ENCODE measurements around the gene DCP1B. TPM values are rescaled to one million over a fixed set of nuclear protein-coding genes. Genes with fewer than 3 reads are reported as not detected.
A peak's percentile ranks its signal among the peaks of the same experiment; 100 is the strongest.

DCP1B gene
- total RNA-seq, 2 experiments from 2014 or later: 20.7 to 21.4 TPM

GRCh38 chr12:2034633-2035430 is 30.6 kb upstream of the DCP1B start:
- peaks cover 7% of the 10 kb centered on the region for H3K4me1 Mint-ChIP-seq
- POLR2A ChIA-PET: no interaction called here
- H3K4me3 Mint-ChIP-seq: peak overlapping the region; percentile 72
- H3K9me3 Mint-ChIP-seq: no peaks in the 10 kb centered on the region
- DNase-seq: peak; percentile 94
- H3K27ac Mint-ChIP-seq: no peak overlapping the region
- H3K27me3 Mint-ChIP-seq: peaks cover 58% of the 10 kb centered on the region
- ATAC-seq (ENCODE audit: low read depth): peak; percentile 97
- no peaks in the 10 kb centered on the region for H3K36me3 Mint-ChIP-seq

GRCh38 chr12:2032506-2032905 is 28.2 kb upstream of the DCP1B start:
- H3K36me3 Mint-ChIP-seq: no peaks in the 10 kb centered on the region
- POLR2A ChIA-PET: no interaction called here
- DNase-seq (no peak), ATAC-seq (ENCODE audit: low read depth) (no peak)
- peaks cover 7% of the 10 kb centered on the region for H3K4me1 Mint-ChIP-seq
- H3K4me3 Mint-ChIP-seq: no peak overlapping the region
- peaks cover 43% of the 10 kb centered on the region for H3K27me3 Mint-ChIP-seq
- H3K9me3 Mint-ChIP-seq: no peaks in the 10 kb centered on the region
- H3K27ac Mint-ChIP-seq: no peak overlapping the region

GRCh38 chr12:2029851-2030250 is 25.6 kb upstream of the DCP1B start:
- no peak overlapping the region for H3K4me3 Mint-ChIP-seq
- peaks cover 26% of the 10 kb centered on the region for H3K27me3 Mint-ChIP-seq
- no peaks in the 10 kb centered on the region for H3K9me3 Mint-ChIP-seq
- DNase-seq: no peak
- no peaks in the 10 kb centered on the region for H3K36me3 Mint-ChIP-seq
- peaks cover 3% of the 10 kb centered on the region for H3K4me1 Mint-ChIP-seq
- no peak for ATAC-seq (ENCODE audit: low read depth)
- POLR2A ChIA-PET: no interaction called here
- no peak overlapping the region for H3K27ac Mint-ChIP-seq

- POLR2A ChIA-PET: no interaction called here
- H3K4me3 Mint-ChIP-seq: no peak overlapping the region
- peaks cover 2% of the 10 kb centered on the region for H3K4me1 Mint-ChIP-seq
- ATAC-seq (ENCODE audit: low read depth) (no peak), DNase-seq (no peak)
- H3K27me3 Mint-ChIP-seq: peaks cover 23% of the 10 kb centered on the region
- no peaks in the 10 kb centered on the region for H3K36me3 Mint-ChIP-seq
- H3K27ac Mint-ChIP-seq: no peak overlapping the region
- H3K9me3 Mint-ChIP-seq: no peaks in the 10 kb centered on the region
These were observed 23.1 kb upstream of the DCP1B start for GRCh38 chr12:2027351-2027750.

GRCh38 chr12:2023365-2023764 is 19.1 kb upstream of the DCP1B start:
- POLR2A ChIA-PET: no interaction called here
- DNase-seq: no peak
- H3K9me3 Mint-ChIP-seq: no peaks in the 10 kb centered on the region
- peaks cover 2% of the 10 kb centered on the region for H3K4me1 Mint-ChIP-seq
- ATAC-seq (ENCODE audit: low read depth): no peak
- H3K27me3 Mint-ChIP-seq: peaks cover 33% of the 10 kb centered on the region
- no peak overlapping the region for H3K4me3 Mint-ChIP-seq
- H3K36me3 Mint-ChIP-seq: no peaks in the 10 kb centered on the region
- H3K27ac Mint-ChIP-seq: no peak overlapping the region

- Mint-ChIP-seq H3K27ac (no peak overlapping the region), H3K9me3 (no peaks in the 10 kb centered on the region), H3K27me3 (peaks cover 43% of the 10 kb centered on the region), H3K36me3 (no peaks in the 10 kb centered on the region), H3K4me3 (no peak overlapping the region), H3K4me1 (peaks cover 2% of the 10 kb centered on the region)
- POLR2A ChIA-PET: no interaction called here
- no peak for ATAC-seq (ENCODE audit: low read depth)
- no peak for DNase-seq
These were observed 16.3 kb upstream of the DCP1B start for GRCh38 chr12:2020511-2020910.

- Mint-ChIP-seq H3K27me3 (peaks cover 40% of the 10 kb centered on the region), H3K36me3 (no peaks in the 10 kb centered on the region), H3K4me1 (peaks cover 2% of the 10 kb centered on the region), H3K4me3 (no peak overlapping the region), H3K27ac (no peak overlapping the region), H3K9me3 (no peaks in the 10 kb centered on the region)
- ATAC-seq (ENCODE audit: low read depth) (no peak), DNase-seq (no peak)
- POLR2A ChIA-PET: no interaction called here
These were observed 14.9 kb upstream of the DCP1B start for GRCh38 chr12:2019126-2019525.

GRCh38 chr12:2018391-2018790 is 14.1 kb upstream of the DCP1B start:
- no peaks in the 10 kb centered on the region for H3K36me3 Mint-ChIP-seq
- DNase-seq: no peak
- H3K27ac Mint-ChIP-seq: no peak overlapping the region
- POLR2A ChIA-PET: no interaction called here
- H3K4me1 Mint-ChIP-seq: peaks cover 2% of the 10 kb centered on the region
- peaks cover 38% of the 10 kb centered on the region for H3K27me3 Mint-ChIP-seq
- ATAC-seq (ENCODE audit: low read depth): no peak
- H3K9me3 Mint-ChIP-seq: no peaks in the 10 kb centered on the region
- no peak overlapping the region for H3K4me3 Mint-ChIP-seq

GRCh38 chr12:2017546-2018337 is 13.5 kb upstream of the DCP1B start:
- Mint-ChIP-seq H3K9me3 (no peaks in the 10 kb centered on the region), H3K4me1 (no peaks in the 10 kb centered on the region), H3K4me3 (no peak overlapping the region), H3K36me3 (no peaks in the 10 kb centered on the region), H3K27me3 (peaks cover 38% of the 10 kb centered on the region), H3K27ac (no peak overlapping the region)
- ATAC-seq (ENCODE audit: low read depth) (no peak), DNase-seq (no peak)
- POLR2A ChIA-PET: no interaction called here

- no peak overlapping the region for H3K4me3 Mint-ChIP-seq
- ATAC-seq (ENCODE audit: low read depth) (no peak), DNase-seq (no peak)
- H3K9me3 Mint-ChIP-seq: no peaks in the 10 kb centered on the region
- H3K27me3 Mint-ChIP-seq: peaks cover 38% of the 10 kb centered on the region
- no peaks in the 10 kb centered on the region for H3K36me3 Mint-ChIP-seq
- no peaks in the 10 kb centered on the region for H3K4me1 Mint-ChIP-seq
- POLR2A ChIA-PET: no interaction called here
- H3K27ac Mint-ChIP-seq: no peak overlapping the region
These were observed 12.7 kb upstream of the DCP1B start for GRCh38 chr12:2016862-2017545.

- Mint-ChIP-seq H3K36me3 (no peaks in the 10 kb centered on the region), H3K9me3 (no peaks in the 10 kb centered on the region), H3K27me3 (peaks cover 34% of the 10 kb centered on the region), H3K4me3 (no peak overlapping the region), H3K4me1 (peaks cover 2% of the 10 kb centered on the region), H3K27ac (no peak overlapping the region)
- no peak for ATAC-seq (ENCODE audit: low read depth)
- no peak for DNase-seq
- POLR2A ChIA-PET: no interaction called here
These were observed 10.0 kb upstream of the DCP1B start for GRCh38 chr12:2014231-2014630.

GRCh38 chr12:2013527-2014223 is 9.4 kb upstream of the DCP1B start:
- Mint-ChIP-seq H3K9me3 (no peaks in the 10 kb centered on the region), H3K27ac (no peak overlapping the region), H3K4me3 (no peak overlapping the region), H3K4me1 (peaks cover 2% of the 10 kb centered on the region), H3K27me3 (peaks cover 29% of the 10 kb centered on the region), H3K36me3 (no peaks in the 10 kb centered on the region)
- no peak for ATAC-seq (ENCODE audit: low read depth)
- POLR2A ChIA-PET: no interaction called here
- DNase-seq: no peak

- no peak for ATAC-seq (ENCODE audit: low read depth)
- Mint-ChIP-seq H3K27me3 (peaks cover 26% of the 10 kb centered on the region), H3K9me3 (no peaks in the 10 kb centered on the region), H3K4me3 (no peak overlapping the region), H3K4me1 (peaks cover 2% of the 10 kb centered on the region), H3K27ac (no peak overlapping the region), H3K36me3 (no peaks in the 10 kb centered on the region)
- POLR2A ChIA-PET: no interaction called here
- DNase-seq: no peak
These were observed 8.8 kb upstream of the DCP1B start for GRCh38 chr12:2013086-2013485.
